SK-N-SH treated with all-trans-retinoic acid at 6 μM for 48 hours (cell line): ENCODE results near the gene NSFL1C.

Source experiments
- ATAC-seq: fragments of 200-7000 bp; cut with Tn5 transposase; 3 replicates; pipeline ENCODE4 v1.9.1; 2020; ENCODE audit warnings: mild to moderate bottlenecking, moderate library complexity
- ARNTL ChIP-seq: fragments of 450-650 bp; formaldehyde crosslinking; IDR thresholded peaks from 2 replicates; pipeline ENCODE4 v1.5.0; 2020; ENCODE audit warnings: low read depth, mild to moderate bottlenecking, moderate library complexity, borderline replicate concordance
- BACH2 ChIP-seq: fragments of 250-450 bp; sonication (Bioruptor Pico); IDR thresholded peaks from 2 replicates; pipeline ENCODE4 v1.9.0; 2021; ENCODE audit warnings: mild to moderate bottlenecking, borderline replicate concordance
- CREB5 ChIP-seq: fragments of 250-450 bp; sonication (Bioruptor Pico); IDR thresholded peaks from 2 replicates; pipeline ENCODE4 v1.5.1; 2020; ENCODE audit warnings: low read depth, mild to moderate bottlenecking, moderate library complexity
- CSRNP3 ChIP-seq: fragments of 250-450 bp; sonication (Bioruptor Pico); IDR thresholded peaks from 2 replicates; pipeline ENCODE4 v1.5.1; 2021; ENCODE audit warnings: mild to moderate bottlenecking, moderate library complexity
- ESRRG ChIP-seq: fragments of 250-450 bp; sonication (Bioruptor Pico); IDR thresholded peaks from 2 replicates; pipeline ENCODE4 v1.6.1; 2021; ENCODE audit warnings: mild to moderate bottlenecking
- GLIS3 ChIP-seq: fragments of 250-450 bp; sonication (Bioruptor Pico); IDR thresholded peaks from 2 replicates; pipeline ENCODE4 v1.5.0; 2020; ENCODE audit warnings: mild to moderate bottlenecking, moderate library complexity
- ISL1 ChIP-seq: fragments of 250-450 bp; sonication (Bioruptor Pico); IDR thresholded peaks from 2 replicates; pipeline ENCODE4 v2.1.2; 2022; ENCODE audit warnings: mild to moderate bottlenecking, moderate library complexity
- PATZ1 ChIP-seq: fragments of 250-450 bp; sonication (Bioruptor Pico); IDR thresholded peaks from 2 replicates; pipeline ENCODE4 v1.8.0; 2020; ENCODE audit warnings: mild to moderate bottlenecking, moderate library complexity, borderline replicate concordance
- POU6F1 ChIP-seq: fragments of 250-450 bp; sonication (Bioruptor Pico); IDR thresholded peaks from 2 replicates; pipeline ENCODE4 v1.8.0; 2021; ENCODE audit warnings: low read depth, mild to moderate bottlenecking, moderate library complexity, borderline replicate concordance
- PPARA ChIP-seq: fragments of 250-450 bp; sonication (Bioruptor Pico); IDR thresholded peaks from 2 replicates; pipeline ENCODE4 v1.5.0; 2020; ENCODE audit warnings: mild to moderate bottlenecking, borderline replicate concordance
- SNAI2 ChIP-seq: fragments of 250-450 bp; sonication (Bioruptor Pico); IDR thresholded peaks from 2 replicates; pipeline ENCODE4 v1.5.0; 2020; ENCODE audit warnings: mild to moderate bottlenecking, moderate library complexity
- TCF4 ChIP-seq: fragments of 250-450 bp; sonication (Bioruptor Pico); IDR thresholded peaks from 2 replicates; pipeline ENCODE4 v1.8.0; 2021; ENCODE audit warnings: mild to moderate bottlenecking, moderate library complexity, borderline replicate concordance
- TOX ChIP-seq: fragments of 250-450 bp; sonication (Bioruptor Pico); IDR thresholded peaks from 2 replicates; pipeline ENCODE4 v1.8.0; 2021; ENCODE audit warnings: mild to moderate bottlenecking, moderate library complexity, borderline replicate concordance
- ZC3H10 ChIP-seq: fragments of 250-450 bp; sonication (Bioruptor Pico); IDR thresholded peaks from 2 replicates; pipeline ENCODE4 v1.5.1; 2021; ENCODE audit warnings: mild to moderate bottlenecking, moderate library complexity
- ZFP3 ChIP-seq: fragments of 250-450 bp; sonication (Bioruptor Pico); IDR thresholded peaks from 2 replicates; pipeline ENCODE4 v1.5.0; 2020; ENCODE audit warnings: mild to moderate bottlenecking, moderate library complexity
- ZFP30 ChIP-seq: fragments of 450-650 bp; formaldehyde crosslinking; IDR thresholded peaks from 2 replicates; pipeline ENCODE4 v1.5.0; 2022; ENCODE audit warnings: mild to moderate bottlenecking, moderate library complexity
- ZNF565 ChIP-seq: fragments of 450-650 bp; formaldehyde crosslinking; conservative IDR thresholded peaks from 2 replicates; pipeline ENCODE4 v1.5.0; 2020; ENCODE audit warnings: low read depth, mild to moderate bottlenecking, moderate library complexity
- ZNF70 ChIP-seq: fragments of 450-650 bp; formaldehyde crosslinking; IDR thresholded peaks from 2 replicates; pipeline ENCODE4 v1.5.0; 2020; ENCODE audit warnings: mild to moderate bottlenecking, moderate library complexity
- ZNF8 ChIP-seq: fragments of 450-650 bp; formaldehyde crosslinking; IDR thresholded peaks from 2 replicates; pipeline ENCODE4 v1.5.0; 2020; ENCODE audit warnings: mild to moderate bottlenecking, moderate library complexity

Gene NSFL1C

GRCh38 chr20:1469925-1470571, 3.4 kb upstream of the NSFL1C start (continued):
- no peak for TF ChIP-seq TOX (CRISPR knock-in tag)
- TF ChIP-seq ZNF70 (CRISPR knock-in tag), result no peak
- TF ChIP-seq, all 23 proteins: peak for 0

- ATAC-seq, result no peak
- TF ChIP-seq CSRNP3 (CRISPR knock-in tag) (no peak), ISL1 (CRISPR knock-in tag) (no peak), ZNF70 (CRISPR knock-in tag) (no peak), ZNF565 (CRISPR knock-in tag) (no peak), SNAI2 (CRISPR knock-in tag) (no peak), ESRRG (no peak), POU6F1 (no peak), ARNTL (CRISPR knock-in tag) (no peak), ZC3H10 (CRISPR knock-in tag) (no peak), TOX (CRISPR knock-in tag) (no peak), ZFP30 (CRISPR knock-in tag) (no peak), GLIS3 (CRISPR knock-in tag) (no peak), TCF4 (CRISPR knock-in tag) (no peak), PATZ1 (CRISPR knock-in tag) (no peak), CREB5 (CRISPR knock-in tag) (no peak)
Measured at GRCh38 chr20:1469306-1469905, 2.8 kb upstream of the NSFL1C start.

GRCh38 chr20:1468117-1468624, 1.5 kb upstream of the NSFL1C start:
- no peak for ATAC-seq
- TF ChIP-seq ARNTL (CRISPR knock-in tag) (no peak), ZNF8 (CRISPR knock-in tag) (no peak), PATZ1 (CRISPR knock-in tag) (no peak), CSRNP3 (CRISPR knock-in tag) (no peak), TCF4 (CRISPR knock-in tag) (no peak), ZNF70 (CRISPR knock-in tag) (no peak), POU6F1 (no peak), ISL1 (CRISPR knock-in tag) (no peak), BACH2 (CRISPR knock-in tag) (no peak), CREB5 (CRISPR knock-in tag) (no peak), PPARA (no peak), ZFP3 (no peak)
